HepG2 (cell line): ENCODE results near the gene ZNF324B. TPM values are rescaled to one million over a fixed set of nuclear protein-coding genes. Genes with fewer than 3 reads are reported as not detected.

Source experiments
- ARNTL ChIP-seq: sonication (generic); formaldehyde crosslinking; IDR thresholded peaks from 2 replicates; pipeline ENCODE4 v1.4.0; 2020; ENCODE audit warnings: mild to moderate bottlenecking, missing genetic modification reagents
- BRD4 ChIP-seq: sonication (generic); formaldehyde crosslinking; IDR thresholded peaks from 2 replicates; pipeline ENCODE4 v1.4.0; 2020; ENCODE audit warnings: missing genetic modification reagents
- E2F5 ChIP-seq: sonication (generic); formaldehyde crosslinking; conservative IDR thresholded peaks from 2 replicates; pipeline ENCODE4 v1.4.0; 2020; ENCODE audit warnings: missing genetic modification reagents
- EHMT2 ChIP-seq: fragments of 200-600 bp; sonication (generic); IDR thresholded peaks from 2 replicates; pipeline ENCODE4 v1.7.0; 2017; ENCODE audit warnings: antibody characterized with exemption, low read depth, low read length, borderline replicate concordance
- ELF1 ChIP-seq: sonication (generic); formaldehyde crosslinking; IDR thresholded peaks from 2 replicates; pipeline ENCODE4 v1.4.0; 2020; ENCODE audit warnings: missing genetic modification reagents
- ERF ChIP-seq: IDR thresholded peaks from 2 replicates; pipeline ENCODE4 v1.6.1; 2018; ENCODE audit warnings: missing biosample characterization, missing genetic modification reagents
- EZH2 ChIP-seq: conservative IDR thresholded peaks from 2 replicates; pipeline ENCODE4 v1.6.1; 2012; ENCODE audit warnings: mild to moderate bottlenecking, low read depth, low read length, moderate library complexity
- FIP1L1 ChIP-seq: fragments of 200-400 bp; formaldehyde crosslinking; IDR thresholded peaks from 2 replicates; pipeline ENCODE4 v1.6.1; 2018; ENCODE audit warnings: low read depth, mild to moderate bottlenecking, low read length, moderate library complexity, borderline replicate concordance; ENCODE audit not compliant: insufficient read depth
- HHEX ChIP-seq: IDR thresholded peaks from 2 replicates; pipeline ENCODE4 v1.6.1; 2016; ENCODE audit warnings: control low read depth
- HNF4A ChIP-seq: sonication (generic); formaldehyde crosslinking; IDR thresholded peaks from 2 replicates; pipeline ENCODE4 v1.4.0; 2020; ENCODE audit warnings: missing genetic modification reagents
- HNRNPH1 ChIP-seq: fragments of 200-400 bp; formaldehyde crosslinking; optimal IDR thresholded peaks from 2 replicates; pipeline ENCODE3; 2017; ENCODE audit warnings: mild to moderate bottlenecking, low read depth, low read length
- HNRNPL ChIP-seq: fragments of 200-400 bp; formaldehyde crosslinking; IDR thresholded peaks from 2 replicates; pipeline ENCODE4 v1.6.1; 2017; ENCODE audit warnings: mild to moderate bottlenecking, low read depth, low read length
- KDM5B ChIP-seq: sonication (generic); formaldehyde crosslinking; IDR thresholded peaks from 2 replicates; pipeline ENCODE4 v1.4.0; 2020; ENCODE audit warnings: missing genetic modification reagents, mild to moderate bottlenecking, borderline replicate concordance
- MAF1 ChIP-seq: sonication (generic); formaldehyde crosslinking; IDR thresholded peaks from 2 replicates; pipeline ENCODE4 v1.5.0; 2020; ENCODE audit warnings: missing genetic modification reagents, borderline replicate concordance
- NFE2L2 ChIP-seq: fragments of 150-350 bp; IDR thresholded peaks from 2 replicates; pipeline ENCODE4 v1.6.1; 2014; ENCODE audit warnings: low read length
- NR0B2 ChIP-seq: sonication (generic); formaldehyde crosslinking; IDR thresholded peaks from 2 replicates; pipeline ENCODE4 v1.4.0; 2020; ENCODE audit warnings: mild to moderate bottlenecking, missing genetic modification reagents
- PLRG1 ChIP-seq: fragments of 450-650 bp; conservative IDR thresholded peaks from 2 replicates; pipeline ENCODE4 v1.6.1; 2016
- POLR2AphosphoS5 ChIP-seq: IDR thresholded peaks from 2 replicates; pipeline ENCODE4 v1.6.1; 2012; ENCODE audit warnings: low read depth, low read length
- RBAK ChIP-seq: sonication (generic); formaldehyde crosslinking; IDR thresholded peaks from 2 replicates; pipeline ENCODE4 v1.5.1; 2020; ENCODE audit warnings: mild to moderate bottlenecking, missing genetic modification reagents
- SAP130 ChIP-seq: IDR thresholded peaks from 2 replicates; pipeline ENCODE4 v1.6.1; 2016; ENCODE audit warnings: low read depth
- SMAD1 ChIP-seq: sonication (generic); formaldehyde crosslinking; IDR thresholded peaks from 2 replicates; pipeline ENCODE4 v1.4.0; 2020; ENCODE audit warnings: missing genetic modification reagents, low read depth, mild to moderate bottlenecking, borderline replicate concordance
- TBX3 ChIP-seq: fragments of 450-650 bp; IDR thresholded peaks from 2 replicates; pipeline ENCODE4 v1.6.1; 2017; ENCODE audit warnings: antibody characterized with exemption, mild to moderate bottlenecking, inconsistent platforms, borderline replicate concordance
- TMF1 ChIP-seq: sonication (generic); formaldehyde crosslinking; IDR thresholded peaks from 2 replicates; pipeline ENCODE4 v1.8.1; 2022; ENCODE audit warnings: low read depth, missing genetic modification reagents
- TP53 ChIP-seq: sonication (generic); formaldehyde crosslinking; conservative IDR thresholded peaks from 2 replicates; pipeline ENCODE4 v1.4.0; 2020; ENCODE audit warnings: missing genetic modification reagents
- ZBTB25 ChIP-seq: IDR thresholded peaks from 2 replicates; pipeline ENCODE4 v1.6.1; 2018; ENCODE audit warnings: missing genetic modification reagents
- ZBTB34 ChIP-seq: sonication (generic); formaldehyde crosslinking; IDR thresholded peaks from 2 replicates; pipeline ENCODE4 v1.8.0; 2022; ENCODE audit warnings: mild to moderate bottlenecking, missing genetic modification reagents
- ZNF3 ChIP-seq: IDR thresholded peaks from 2 replicates; pipeline ENCODE4 v1.7.0; 2017; ENCODE audit warnings: inconsistent platforms
- ZNF704 ChIP-seq: sonication (generic); formaldehyde crosslinking; IDR thresholded peaks from 2 replicates; pipeline ENCODE4 v1.8.1; 2023; ENCODE audit warnings: mild to moderate bottlenecking, inconsistent platforms, moderate library complexity, missing genetic modification reagents, borderline replicate concordance
- polyA plus RNA-seq, 8 experiments: library from polyadenylated mRNA; depleted of rRNA in 3 of 8; stranded (reverse) in 7 of 8; unstranded in 1 of 8; fragments of >200 nt; fragmentation: Illumina TruSeq in 4 of 8; extraction: Trizol in 4 of 8; gene quantifications; 2 replicates each; pipeline versions ENCODE4 v1.2.1 to v1.2.3, GENCODE V29; 2011 to 2016; ENCODE audit warnings: low read depth in 4 of 8, missing spikeins in 1 of 8, mixed read lengths in 1 of 8; ENCODE audit not compliant: insufficient read depth in 1 of 8
- total RNA-seq, 5 experiments: library from RNA; depleted of rRNA; stranded (reverse); fragments of >200 nt; fragmentation: Illumina TruSeq; extraction: Trizol; gene quantifications; 2 replicates each; pipeline ENCODE4 v1.2.3, GENCODE V29; 2016; ENCODE audit warnings: low read depth in 1 of 5

Gene ZNF324B
- total and polyA plus RNA-seq, 2 of the 13 experiments (the other 11 are each of a cell fraction or from before 2014, with no cell fraction given): 0.53 to 3.0 TPM

GRCh38 chr19:58451358-58452101 lies at the start of gene ZNF324B (continued):
- TF ChIP-seq TBX3 (no peak), EHMT2 (no peak), HNRNPH1 (no peak), TMF1 (CRISPR knock-in tag) (no peak), NR0B2 (CRISPR knock-in tag) (no peak; the same call in 1 of the 2 replicates), HHEX (CRISPR knock-in tag) (no peak), ARNTL (no peak; the same call in 1 of the 2 replicates), ZNF3 (no peak), TP53 (CRISPR knock-in tag) (no peak), SAP130 (CRISPR knock-in tag) (peak; percentile 95), FIP1L1 (no peak), HNF4A (CRISPR knock-in tag) (no peak), ZBTB34 (CRISPR knock-in tag) (no peak), SMAD1 (CRISPR knock-in tag) (no peak), ZBTB25 (CRISPR knock-in tag) (no peak), POLR2AphosphoS5 (peak; percentile 59), HNRNPL (no peak), RBAK (CRISPR knock-in tag) (no peak), ZNF704 (CRISPR knock-in tag) (no peak), NFE2L2 (no peak), ERF (CRISPR knock-in tag) (peak; percentile 52), ELF1 (CRISPR knock-in tag) (peak; percentile 75), EZH2 (no peak), PLRG1 (no peak), MAF1 (CRISPR knock-in tag) (no peak), BRD4 (CRISPR knock-in tag) (no peak), KDM5B (CRISPR knock-in tag) (peak; percentile 36; the same call in 1 of the 2 replicates), E2F5 (no peak)
